ENCODE measurements around the gene ADAMTS2. TPM values are rescaled to one million over a fixed set of nuclear protein-coding genes. Genes with fewer than 3 reads are reported as not detected.
A peak's percentile ranks its signal among the peaks of the same experiment; 100 is the strongest.

ADAMTS2 gene
- total and polyA plus RNA-seq, 2 of the 8 experiments (the other 6 are each of a cell fraction or from before 2014, with no cell fraction given), result 6.6 to 7.3 TPM

GRCh38 chr5:179222246-179223017, 122.8 kb downstream of the ADAMTS2 start:
- Histone ChIP-seq H3K14ac (ENCODE audit: insufficient read length) (no peak overlapping the region), H3K18ac (ENCODE audit: extremely low read depth, low read length) (no peak overlapping the region), H2AFZ (ENCODE audit: low read length) (no peak overlapping the region), H2BK120ac (replicated peaks; ENCODE audit: low read depth, low read length) (no peak overlapping the region), H3K27me3 (replicated peaks in 1 of 4; ENCODE audit: control insufficient read depth in 3 of 4, extremely low read depth in 1 of 4, insufficient read depth in 3 of 4, low read length in 3 of 4) (no peaks in the 10 kb centered on the region), H2AK5ac (ENCODE audit: low read depth, low read length) (0 out of 2 replicates have a peak overlapping the region, but pooled peaks have one; percentile 53), H3K4ac (replicated peaks; ENCODE audit: insufficient read length, low read depth, low read length) (no peak overlapping the region), H2BK5ac (ENCODE audit: low read depth, low read length) (no peak overlapping the region), H4K8ac (ENCODE audit: extremely low read depth, insufficient read depth, low read length) (no peak overlapping the region; the same call in 1 of the 2 replicates), H2BK20ac (ENCODE audit: low read length) (no peak overlapping the region), H2BK12ac (ENCODE audit: low read depth, low read length) (no peak overlapping the region), H3K4me2 (ENCODE audit: insufficient read depth in 1 of 2, low read depth in 2 of 2, low read length in 2 of 2) (no peak overlapping the region), H3K4me1 (replicated peaks in 1 of 4; ENCODE audit: control insufficient read depth in 3 of 4, insufficient read depth in 4 of 4, low read length in 3 of 4) (peaks cover 0 to 8% (median 3%) of the 10 kb centered on the region in 4 experiments; a peak in 6 of 7 replicates), H3K23ac (ENCODE audit: insufficient read length) (no peak overlapping the region), H3K79me1 (ENCODE audit: low read depth, low read length) (no peaks in the 10 kb centered on the region; the same call in 1 of the 2 replicates), H3K56ac (replicated peaks; ENCODE audit: insufficient read length, low read depth, low read length) (no peak overlapping the region), H3K4me3 (ENCODE audit: extremely low read depth in 1 of 4, insufficient read depth in 2 of 4, low read depth in 3 of 4, low read length in 4 of 4) (no peak overlapping the region), H4K5ac (ENCODE audit: insufficient read length, low read depth, low read length) (no peak overlapping the region), H3K23me2 (ENCODE audit: low read depth, low read length) (peaks cover 4% of the 10 kb centered on the region; the same call in 1 of the 2 replicates), H2BK15ac (ENCODE audit: low read length) (no peak overlapping the region), H3K27ac (ENCODE audit: low read depth, low read length) (no peak overlapping the region), H3K79me2 (ENCODE audit: control insufficient read depth in 1 of 2, insufficient read depth in 2 of 2, low read length in 2 of 2) (no peaks in the 10 kb centered on the region), H3K9ac (replicated peaks in 1 of 4; ENCODE audit: extremely low read depth in 1 of 4, low read depth in 3 of 4, low read length in 3 of 4) (no peak overlapping the region), H3K9me3 (ENCODE audit: insufficient read depth in 2 of 2, low read depth in 1 of 2, low read length in 1 of 2) (peaks cover 16 to 22% of the 10 kb centered on the region in 2 experiments), H4K91ac (replicated peaks; ENCODE audit: insufficient read length, low read length) (no peak overlapping the region), H4K20me1 (replicated peaks in 1 of 2; ENCODE audit: control insufficient read depth in 1 of 2, insufficient read depth in 2 of 2, low read length in 2 of 2) (peaks cover 0 to 8% of the 10 kb centered on the region in 2 experiments), H3K36me3 (ENCODE audit: control insufficient read depth in 2 of 4, insufficient read depth in 4 of 4, low read length in 3 of 4) (peaks cover 0 to 3% (median 0%) of the 10 kb centered on the region in 4 experiments; a peak in 1 of 8 replicates)
- DNase-seq (ENCODE audit: low read depth in 1 of 2, low spot score in 2 of 2), result no peak
- CTCF ChIA-PET (ENCODE audit: partially characterized antibody), result no interaction called here
- 77% methylated on average over 9 of the region's 9 CpGs; no CpG with 5 or more reads in 1 of the 2 experiments for WGBS, 2 experiments (ENCODE audit: extremely low coverage in 1 of 2, insufficient coverage in 1 of 2, insufficient read length in 1 of 2, insufficient replicate concordance in 2 of 2, low coverage in 1 of 2, low lambda C conversion rate in 2 of 2, missing lambda C conversion rate in 1 of 2)
- POLR2A ChIA-PET (ENCODE audit: partially characterized antibody), result no interaction called here
- FAIRE-seq, result no peak
- TF ChIP-seq CHD1 (IDR thresholded peaks at IDR 0.05; ENCODE audit: low read depth, low read length) (no peak), SIN3A (conservative IDR thresholded peaks at IDR 0.05 in 1 of 2, IDR thresholded peaks at IDR 0.05 in 1 of 2; ENCODE audit: low read depth in 1 of 2, low read length in 2 of 2) (no peak), CHD2 (IDR thresholded peaks at IDR 0.05; ENCODE audit: low read length) (no peak), JUND (IDR thresholded peaks at IDR 0.05; ENCODE audit: low read length) (no peak), HDAC2 (IDR thresholded peaks at IDR 0.05; ENCODE audit: borderline replicate concordance in 1 of 2, low read depth in 2 of 2, low read length in 2 of 2) (no peak), CBX8 (IDR thresholded peaks at IDR 0.05; ENCODE audit: borderline replicate concordance, low read depth, low read length) (no peak), YY1 (IDR thresholded peaks at IDR 0.05; ENCODE audit: low read depth, low read length) (no peak)
